SK-N-SH treated with all-trans-retinoic acid at 6 μM for 48 hours (cell line): Measurements from ENCODE around the gene WDR13.

Experiments used
- ARNTL ChIP-seq: fragments of 450-650 bp; formaldehyde crosslinking; IDR thresholded peaks from 2 replicates; pipeline ENCODE4 v1.5.0; 2020; ENCODE audit warnings: low read depth, mild to moderate bottlenecking, moderate library complexity, borderline replicate concordance
- CREB5 ChIP-seq: fragments of 250-450 bp; sonication (Bioruptor Pico); IDR thresholded peaks from 2 replicates; pipeline ENCODE4 v1.5.1; 2020; ENCODE audit warnings: low read depth, mild to moderate bottlenecking, moderate library complexity
- GLIS3 ChIP-seq: fragments of 250-450 bp; sonication (Bioruptor Pico); IDR thresholded peaks from 2 replicates; pipeline ENCODE4 v1.5.0; 2020; ENCODE audit warnings: mild to moderate bottlenecking, moderate library complexity
- ISL1 ChIP-seq: fragments of 250-450 bp; sonication (Bioruptor Pico); IDR thresholded peaks from 2 replicates; pipeline ENCODE4 v2.1.2; 2022; ENCODE audit warnings: mild to moderate bottlenecking, moderate library complexity
- OSR1 ChIP-seq: fragments of 250-450 bp; sonication (Bioruptor Pico); IDR thresholded peaks from 2 replicates; pipeline ENCODE4 v1.8.0; 2022; ENCODE audit warnings: moderate library complexity, mild to moderate bottlenecking, inconsistent platforms
- PPARA ChIP-seq: fragments of 250-450 bp; sonication (Bioruptor Pico); IDR thresholded peaks from 2 replicates; pipeline ENCODE4 v1.5.0; 2020; ENCODE audit warnings: mild to moderate bottlenecking, borderline replicate concordance
- RARB ChIP-seq: fragments of 250-450 bp; sonication (Bioruptor Pico); IDR thresholded peaks from 2 replicates; pipeline ENCODE4 v1.8.0; 2021; ENCODE audit warnings: mild to moderate bottlenecking, moderate library complexity
- TCF4 ChIP-seq: fragments of 250-450 bp; sonication (Bioruptor Pico); IDR thresholded peaks from 2 replicates; pipeline ENCODE4 v1.8.0; 2021; ENCODE audit warnings: mild to moderate bottlenecking, moderate library complexity, borderline replicate concordance
- ZFP3 ChIP-seq: fragments of 250-450 bp; sonication (Bioruptor Pico); IDR thresholded peaks from 2 replicates; pipeline ENCODE4 v1.5.0; 2020; ENCODE audit warnings: mild to moderate bottlenecking, moderate library complexity
- ZFP30 ChIP-seq: fragments of 450-650 bp; formaldehyde crosslinking; IDR thresholded peaks from 2 replicates; pipeline ENCODE4 v1.5.0; 2022; ENCODE audit warnings: mild to moderate bottlenecking, moderate library complexity
- ZNF8 ChIP-seq: fragments of 450-650 bp; formaldehyde crosslinking; IDR thresholded peaks from 2 replicates; pipeline ENCODE4 v1.5.0; 2020; ENCODE audit warnings: mild to moderate bottlenecking, moderate library complexity
- TF ChIP-seq, protein P1 (sequence below): fragments of 250-450 bp; sonication (Bioruptor Pico); IDR thresholded peaks from 2 replicates; pipeline ENCODE4 v1.5.0; 2020; ENCODE audit warnings: mild to moderate bottlenecking, moderate library complexity
- TF ChIP-seq, protein P2 (sequence below): fragments of 250-450 bp; sonication (Bioruptor Pico); IDR thresholded peaks from 2 replicates; pipeline ENCODE4 v1.8.0; 2020; ENCODE audit warnings: mild to moderate bottlenecking, moderate library complexity, borderline replicate concordance

DNA sequence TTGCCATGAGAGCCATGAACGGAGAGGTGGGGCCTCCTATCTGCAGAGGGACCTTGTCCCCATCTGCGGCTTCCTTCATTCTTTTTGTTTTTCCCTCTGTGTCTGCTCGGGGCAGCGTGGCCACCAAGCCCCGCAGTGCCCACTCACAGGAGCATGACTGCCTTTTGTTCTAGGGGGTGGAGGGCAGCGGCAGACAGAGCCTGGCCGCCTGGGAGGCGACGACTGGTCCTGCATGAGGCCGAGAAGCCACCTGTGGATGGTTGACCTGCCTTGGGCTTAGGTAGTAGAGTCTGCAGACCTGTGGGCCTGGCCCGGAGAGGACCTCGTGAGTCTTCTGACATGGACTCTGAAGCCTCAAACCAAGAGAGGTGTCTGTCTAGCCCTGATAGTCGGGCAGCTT is 21.6 kb upstream of the WDR13 start:
- TF ChIP-seq, protein P1, sequence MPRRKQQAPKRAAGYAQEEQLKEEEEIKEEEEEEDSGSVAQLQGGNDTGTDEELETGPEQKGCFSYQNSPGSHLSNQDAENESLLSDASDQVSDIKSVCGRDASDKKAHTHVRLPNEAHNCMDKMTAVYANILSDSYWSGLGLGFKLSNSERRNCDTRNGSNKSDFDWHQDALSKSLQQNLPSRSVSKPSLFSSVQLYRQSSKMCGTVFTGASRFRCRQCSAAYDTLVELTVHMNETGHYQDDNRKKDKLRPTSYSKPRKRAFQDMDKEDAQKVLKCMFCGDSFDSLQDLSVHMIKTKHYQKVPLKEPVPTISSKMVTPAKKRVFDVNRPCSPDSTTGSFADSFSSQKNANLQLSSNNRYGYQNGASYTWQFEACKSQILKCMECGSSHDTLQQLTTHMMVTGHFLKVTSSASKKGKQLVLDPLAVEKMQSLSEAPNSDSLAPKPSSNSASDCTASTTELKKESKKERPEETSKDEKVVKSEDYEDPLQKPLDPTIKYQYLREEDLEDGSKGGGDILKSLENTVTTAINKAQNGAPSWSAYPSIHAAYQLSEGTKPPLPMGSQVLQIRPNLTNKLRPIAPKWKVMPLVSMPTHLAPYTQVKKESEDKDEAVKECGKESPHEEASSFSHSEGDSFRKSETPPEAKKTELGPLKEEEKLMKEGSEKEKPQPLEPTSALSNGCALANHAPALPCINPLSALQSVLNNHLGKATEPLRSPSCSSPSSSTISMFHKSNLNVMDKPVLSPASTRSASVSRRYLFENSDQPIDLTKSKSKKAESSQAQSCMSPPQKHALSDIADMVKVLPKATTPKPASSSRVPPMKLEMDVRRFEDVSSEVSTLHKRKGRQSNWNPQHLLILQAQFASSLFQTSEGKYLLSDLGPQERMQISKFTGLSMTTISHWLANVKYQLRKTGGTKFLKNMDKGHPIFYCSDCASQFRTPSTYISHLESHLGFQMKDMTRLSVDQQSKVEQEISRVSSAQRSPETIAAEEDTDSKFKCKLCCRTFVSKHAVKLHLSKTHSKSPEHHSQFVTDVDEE (CRISPR knock-in tag) = no peak
- TF ChIP-seq PPARA (CRISPR knock-in tag) (no peak), RARB (CRISPR knock-in tag) (no peak), ZNF8 (CRISPR knock-in tag) (no peak), GLIS3 (no peak), ZFP3 (no peak), ARNTL (CRISPR knock-in tag) (no peak), OSR1 (CRISPR knock-in tag) (no peak), ZFP30 (CRISPR knock-in tag) (no peak), TCF4 (no peak), ISL1 (CRISPR knock-in tag) (no peak), CREB5 (CRISPR knock-in tag) (no peak)
- TF ChIP-seq, protein P2, sequence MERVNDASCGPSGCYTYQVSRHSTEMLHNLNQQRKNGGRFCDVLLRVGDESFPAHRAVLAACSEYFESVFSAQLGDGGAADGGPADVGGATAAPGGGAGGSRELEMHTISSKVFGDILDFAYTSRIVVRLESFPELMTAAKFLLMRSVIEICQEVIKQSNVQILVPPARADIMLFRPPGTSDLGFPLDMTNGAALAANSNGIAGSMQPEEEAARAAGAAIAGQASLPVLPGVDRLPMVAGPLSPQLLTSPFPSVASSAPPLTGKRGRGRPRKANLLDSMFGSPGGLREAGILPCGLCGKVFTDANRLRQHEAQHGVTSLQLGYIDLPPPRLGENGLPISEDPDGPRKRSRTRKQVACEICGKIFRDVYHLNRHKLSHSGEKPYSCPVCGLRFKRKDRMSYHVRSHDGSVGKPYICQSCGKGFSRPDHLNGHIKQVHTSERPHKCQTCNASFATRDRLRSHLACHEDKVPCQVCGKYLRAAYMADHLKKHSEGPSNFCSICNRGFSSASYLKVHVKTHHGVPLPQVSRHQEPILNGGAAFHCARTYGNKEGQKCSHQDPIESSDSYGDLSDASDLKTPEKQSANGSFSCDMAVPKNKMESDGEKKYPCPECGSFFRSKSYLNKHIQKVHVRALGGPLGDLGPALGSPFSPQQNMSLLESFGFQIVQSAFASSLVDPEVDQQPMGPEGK (CRISPR knock-in tag) = no peak
